DOHH2 (cell line): ENCODE measurements around the gene FBLN2.

Experiments used
- H3F3A ChIP-seq: fragments of 200-600 bp; sonication (generic), shearing (Covaris generic); 2 replicates; pipeline ENCODE4 v1.6.0; 2016; ENCODE audit warnings: antibody characterized with exemption, mild to moderate bottlenecking; ENCODE audit not compliant: control insufficient read depth, insufficient read depth
- H3K27ac ChIP-seq: fragments of 200-600 bp; sonication (generic); 2 replicates; pipeline ENCODE4 v1.5.1; 2014; ENCODE audit warnings: low read depth, mild to moderate bottlenecking, low read length, moderate library complexity
- H3K27me3 ChIP-seq: fragments of 200-600 bp; sonication (generic); 2 replicates; pipeline ENCODE4 v1.6.1; 2014; ENCODE audit warnings: mild to moderate bottlenecking, low read length, mixed read lengths; ENCODE audit not compliant: control insufficient read depth
- H3K36me3 ChIP-seq: fragments of 200-600 bp; sonication (generic); 2 replicates; pipeline ENCODE4 v1.6.1; 2014; ENCODE audit warnings: mild to moderate bottlenecking, low read length, moderate library complexity, mixed read lengths; ENCODE audit not compliant: control insufficient read depth
- H3K4me1 ChIP-seq: fragments of 200-600 bp; sonication (generic); 2 replicates; pipeline ENCODE4 v1.6.1; 2014; ENCODE audit warnings: mild to moderate bottlenecking, low read length, mixed read lengths; ENCODE audit not compliant: control insufficient read depth
- H3K4me2 ChIP-seq: fragments of 200-600 bp; sonication (generic); 2 replicates; pipeline ENCODE4 v1.6.0; 2014; ENCODE audit warnings: mild to moderate bottlenecking, low read length, moderate library complexity
- H3K4me3 ChIP-seq: fragments of 200-600 bp; sonication (generic); 2 replicates; pipeline ENCODE4 v1.5.1; 2014; ENCODE audit warnings: mild to moderate bottlenecking, low read length, mixed read lengths
- H3K79me2 ChIP-seq: fragments of 200-600 bp; sonication (generic); 2 replicates; pipeline ENCODE4 v1.6.1; 2014; ENCODE audit warnings: mild to moderate bottlenecking, low read length, mixed read lengths; ENCODE audit not compliant: control insufficient read depth
- H3K9me2 ChIP-seq: fragments of 200-600 bp; sonication (generic); replicated peaks from 2 replicates; pipeline ENCODE4 v1.6.1; 2014; ENCODE audit warnings: mild to moderate bottlenecking, low read length, mixed read lengths; ENCODE audit not compliant: control insufficient read depth
- H3K9me3 ChIP-seq: fragments of 200-600 bp; sonication (generic); 2 replicates; pipeline ENCODE4 v1.6.1; 2014; ENCODE audit warnings: antibody characterized with exemption, low read length, mixed read lengths; ENCODE audit not compliant: control insufficient read depth, insufficient read depth
- H4K20me1 ChIP-seq: fragments of 200-600 bp; sonication (generic); 2 replicates; pipeline ENCODE4 v1.6.0; 2014; ENCODE audit warnings: low read depth, mild to moderate bottlenecking, antibody characterized with exemption, low read length, moderate library complexity; ENCODE audit not compliant: control insufficient read depth, insufficient read depth
- EZH2phosphoT487 ChIP-seq: fragments of 200-600 bp; sonication (generic); IDR thresholded peaks from 2 replicates; pipeline ENCODE4 v1.6.1; 2017; ENCODE audit warnings: borderline replicate concordance, mild to moderate bottlenecking, antibody characterized with exemption, low read length, moderate library complexity, mixed read lengths
- TF ChIP-seq, protein P1 (sequence below): fragments of 200-600 bp; sonication (generic); IDR thresholded peaks from one replicate; pipeline ENCODE4 v1.5.1; 2014; ENCODE audit warnings: antibody characterized with exemption, mild to moderate bottlenecking, low read depth, low read length; ENCODE audit not compliant: poor library complexity, severe bottlenecking

Gene FBLN2

DNA sequence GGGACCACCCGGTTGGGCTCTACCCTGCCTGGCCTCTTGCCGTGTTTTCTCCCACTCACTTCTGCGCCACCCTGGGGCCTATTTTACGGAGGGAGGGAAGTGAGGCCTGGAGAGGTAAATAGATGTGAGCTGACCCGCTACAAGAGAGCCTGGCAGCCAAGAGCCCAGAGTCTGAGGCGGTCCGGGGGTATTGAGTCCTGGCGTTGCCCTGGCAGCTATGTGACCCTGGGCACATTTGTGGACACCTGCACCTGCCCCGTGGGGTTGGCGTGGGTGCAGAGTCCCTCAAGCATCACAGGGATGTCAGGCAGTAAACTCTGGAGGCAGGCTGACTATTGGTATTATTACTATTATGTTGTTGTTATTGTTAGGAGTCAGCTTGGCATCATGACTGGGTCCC is 85.7 kb downstream of the FBLN2 start:
- TF ChIP-seq, protein P1, sequence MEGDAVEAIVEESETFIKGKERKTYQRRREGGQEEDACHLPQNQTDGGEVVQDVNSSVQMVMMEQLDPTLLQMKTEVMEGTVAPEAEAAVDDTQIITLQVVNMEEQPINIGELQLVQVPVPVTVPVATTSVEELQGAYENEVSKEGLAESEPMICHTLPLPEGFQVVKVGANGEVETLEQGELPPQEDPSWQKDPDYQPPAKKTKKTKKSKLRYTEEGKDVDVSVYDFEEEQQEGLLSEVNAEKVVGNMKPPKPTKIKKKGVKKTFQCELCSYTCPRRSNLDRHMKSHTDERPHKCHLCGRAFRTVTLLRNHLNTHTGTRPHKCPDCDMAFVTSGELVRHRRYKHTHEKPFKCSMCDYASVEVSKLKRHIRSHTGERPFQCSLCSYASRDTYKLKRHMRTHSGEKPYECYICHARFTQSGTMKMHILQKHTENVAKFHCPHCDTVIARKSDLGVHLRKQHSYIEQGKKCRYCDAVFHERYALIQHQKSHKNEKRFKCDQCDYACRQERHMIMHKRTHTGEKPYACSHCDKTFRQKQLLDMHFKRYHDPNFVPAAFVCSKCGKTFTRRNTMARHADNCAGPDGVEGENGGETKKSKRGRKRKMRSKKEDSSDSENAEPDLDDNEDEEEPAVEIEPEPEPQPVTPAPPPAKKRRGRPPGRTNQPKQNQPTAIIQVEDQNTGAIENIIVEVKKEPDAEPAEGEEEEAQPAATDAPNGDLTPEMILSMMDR = no peak
- TF ChIP-seq EZH2phosphoT487 = no peak
- Histone ChIP-seq H4K20me1 (no peaks in the 10 kb centered on the region), H3K79me2 (no peaks in the 10 kb centered on the region), H3F3A (no peaks in the 10 kb centered on the region), H3K4me2 (no peak overlapping the region), H3K9me3 (no peaks in the 10 kb centered on the region), H3K4me3 (no peak overlapping the region), H3K27ac (no peak overlapping the region), H3K4me1 (no peaks in the 10 kb centered on the region), H3K36me3 (no peaks in the 10 kb centered on the region), H3K27me3 (no peaks in the 10 kb centered on the region), H3K9me2 (no peaks in the 10 kb centered on the region)

DNA sequence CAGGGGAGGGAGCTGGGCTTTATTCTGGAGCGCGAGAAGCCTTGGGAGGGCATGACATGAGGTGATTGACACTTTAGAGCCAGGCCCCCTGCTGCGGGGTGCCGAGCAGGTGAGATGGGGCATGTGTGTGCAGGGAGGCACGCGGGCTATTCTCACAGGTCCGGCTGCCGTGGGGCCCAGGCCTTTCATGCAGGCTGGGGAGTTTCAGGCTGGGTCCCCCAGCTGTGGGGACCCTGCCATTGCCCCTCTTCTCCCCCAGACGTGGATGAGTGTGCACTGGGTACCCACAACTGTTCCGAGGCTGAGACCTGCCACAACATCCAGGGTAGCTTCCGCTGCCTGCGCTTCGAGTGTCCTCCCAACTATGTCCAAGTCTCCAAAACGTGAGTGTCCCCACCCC is 87.3 kb downstream of the FBLN2 start:
- no peaks in the 10 kb centered on the region for H4K20me1 ChIP-seq
- no peaks in the 10 kb centered on the region for H3K4me1 ChIP-seq
- TF ChIP-seq EZH2phosphoT487 = no peak
- TF ChIP-seq, protein P1 = no peak
- H3K27me3 ChIP-seq = no peaks in the 10 kb centered on the region
- no peak overlapping the region for H3K27ac ChIP-seq
- no peaks in the 10 kb centered on the region for H3K36me3 ChIP-seq
- H3K4me3 ChIP-seq = no peak overlapping the region
- no peaks in the 10 kb centered on the region for H3K9me2 ChIP-seq
- no peaks in the 10 kb centered on the region for H3K9me3 ChIP-seq
- no peaks in the 10 kb centered on the region for H3K79me2 ChIP-seq
- no peak overlapping the region for H3K4me2 ChIP-seq
- no peaks in the 10 kb centered on the region for H3F3A ChIP-seq

DNA sequence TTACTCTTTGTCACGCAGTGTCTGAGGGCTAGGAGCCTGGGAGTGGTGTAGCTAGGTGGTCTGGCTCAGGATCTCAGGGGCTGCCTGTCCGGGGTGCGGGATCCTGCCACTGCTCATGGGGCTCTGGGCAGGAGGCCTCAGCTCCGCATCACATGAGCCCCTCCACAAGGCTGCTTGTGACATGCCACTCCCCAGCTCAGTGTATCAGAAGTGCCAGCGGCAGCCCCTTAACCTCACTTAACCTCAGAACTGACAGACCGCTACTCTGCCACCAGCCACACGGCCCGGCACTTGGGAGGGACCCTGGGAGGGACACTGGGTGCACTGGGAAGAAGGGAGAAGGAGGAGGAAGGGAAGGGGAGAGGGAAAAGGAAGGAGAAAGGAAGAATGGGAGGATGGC is 87.9 kb downstream of the FBLN2 start:
- no peak overlapping the region for H3K4me2 ChIP-seq
- TF ChIP-seq, protein P1 = no peak
- no peak for TF ChIP-seq EZH2phosphoT487

DNA sequence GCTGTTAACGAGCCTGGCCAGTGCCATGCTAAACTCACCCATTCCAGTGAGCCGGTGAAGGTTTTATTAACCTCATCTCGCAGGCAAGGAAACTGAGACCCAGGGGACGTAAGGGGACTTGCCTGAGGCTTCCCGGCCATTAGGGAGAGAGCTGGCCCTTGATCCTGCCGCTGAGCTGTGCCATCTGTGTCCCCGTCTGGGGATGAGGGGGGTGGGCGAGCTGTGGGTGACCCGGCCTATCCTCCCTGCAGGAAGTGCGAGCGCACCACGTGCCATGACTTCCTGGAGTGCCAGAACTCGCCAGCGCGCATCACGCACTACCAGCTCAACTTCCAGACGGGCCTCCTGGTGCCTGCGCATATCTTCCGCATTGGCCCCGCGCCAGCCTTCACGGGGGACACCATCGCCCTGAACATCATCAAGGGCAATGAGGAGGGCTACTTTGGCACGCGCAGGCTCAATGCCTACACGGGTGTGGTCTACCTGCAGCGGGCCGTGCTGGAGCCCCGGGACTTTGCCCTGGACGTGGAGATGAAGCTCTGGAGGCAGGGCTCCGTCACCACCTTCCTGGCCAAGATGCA is 88.5 kb downstream of the FBLN2 start:
- H3K4me1 ChIP-seq = no peaks in the 10 kb centered on the region
- H4K20me1 ChIP-seq = no peaks in the 10 kb centered on the region
- no peak overlapping the region for H3K4me2 ChIP-seq
- no peaks in the 10 kb centered on the region for H3K79me2 ChIP-seq
- H3K27me3 ChIP-seq = no peaks in the 10 kb centered on the region
- H3K27ac ChIP-seq = no peak overlapping the region
- no peaks in the 10 kb centered on the region for H3K9me3 ChIP-seq
- H3K9me2 ChIP-seq = no peaks in the 10 kb centered on the region
- TF ChIP-seq, protein P1 = no peak
- no peak for TF ChIP-seq EZH2phosphoT487
- H3K36me3 ChIP-seq = no peaks in the 10 kb centered on the region
- H3F3A ChIP-seq = no peaks in the 10 kb centered on the region
- no peak overlapping the region for H3K4me3 ChIP-seq

More for the DNA sequence above, 87.9 kb downstream of the FBLN2 start:
- H3K9me2 ChIP-seq = no peaks in the 10 kb centered on the region
- H3K27me3 ChIP-seq = no peaks in the 10 kb centered on the region
- no peaks in the 10 kb centered on the region for H3K9me3 ChIP-seq
- H3K79me2 ChIP-seq = no peaks in the 10 kb centered on the region
- H3K4me1 ChIP-seq = no peaks in the 10 kb centered on the region
- H3K27ac ChIP-seq = no peak overlapping the region
- no peaks in the 10 kb centered on the region for H4K20me1 ChIP-seq
- no peaks in the 10 kb centered on the region for H3K36me3 ChIP-seq
- H3F3A ChIP-seq = no peaks in the 10 kb centered on the region
- no peak overlapping the region for H3K4me3 ChIP-seq
